ENCODE data around the gene PLTP. TPM values are rescaled to one million over a fixed set of nuclear protein-coding genes. Genes with fewer than 3 reads are reported as not detected.

Gene PLTP
- total and polyA plus RNA-seq, 2 of the 13 experiments (the other 11 are each of a cell fraction or from before 2014, with no cell fraction given), result 16.9 to 28.6 TPM

DNA sequence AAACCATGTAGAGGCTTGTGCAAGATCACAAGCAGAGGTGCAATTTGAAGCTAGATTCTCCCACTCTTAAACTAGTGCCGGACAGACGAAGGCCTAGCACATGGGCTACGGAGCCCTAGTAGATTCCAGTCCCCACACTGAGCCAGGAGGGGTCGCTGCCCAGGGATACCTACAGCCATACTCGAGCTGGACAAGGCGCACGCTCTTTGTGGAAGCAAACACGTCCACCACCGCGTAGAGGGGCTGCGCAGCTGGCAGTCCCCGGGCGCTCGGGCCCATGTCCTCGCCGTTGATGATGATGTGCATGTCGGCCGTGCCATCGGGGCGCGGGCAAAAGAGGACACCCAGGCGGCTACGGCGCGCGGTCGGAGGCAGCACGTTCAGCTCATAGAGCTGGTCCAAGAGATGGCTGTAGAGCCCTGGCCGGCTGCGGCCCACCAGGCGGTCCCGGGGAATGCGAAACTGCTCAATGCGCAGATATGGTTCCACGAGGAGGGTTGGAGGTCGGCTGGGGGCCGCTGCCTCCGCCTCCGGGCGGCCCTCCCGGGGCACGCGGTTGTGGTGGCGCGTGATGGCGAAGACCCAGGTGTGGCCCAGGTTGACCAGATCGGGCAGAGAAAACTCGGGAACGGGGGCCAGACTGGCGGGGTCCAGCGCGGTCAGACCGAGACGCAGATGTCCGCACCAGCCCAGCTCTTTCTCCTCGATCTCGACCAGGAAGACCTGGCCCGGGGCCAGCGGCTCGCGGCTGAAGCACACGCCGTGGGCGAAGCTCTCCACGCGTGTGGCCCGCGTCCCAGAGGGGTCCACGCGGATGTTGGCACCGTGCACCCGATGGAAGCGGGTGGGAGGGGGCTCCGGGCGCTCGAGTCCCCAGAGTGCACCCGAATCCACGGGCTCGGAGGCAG is 21.6 kb downstream of the PLTP start (continued):
- TF ChIP-seq, protein P1, sequence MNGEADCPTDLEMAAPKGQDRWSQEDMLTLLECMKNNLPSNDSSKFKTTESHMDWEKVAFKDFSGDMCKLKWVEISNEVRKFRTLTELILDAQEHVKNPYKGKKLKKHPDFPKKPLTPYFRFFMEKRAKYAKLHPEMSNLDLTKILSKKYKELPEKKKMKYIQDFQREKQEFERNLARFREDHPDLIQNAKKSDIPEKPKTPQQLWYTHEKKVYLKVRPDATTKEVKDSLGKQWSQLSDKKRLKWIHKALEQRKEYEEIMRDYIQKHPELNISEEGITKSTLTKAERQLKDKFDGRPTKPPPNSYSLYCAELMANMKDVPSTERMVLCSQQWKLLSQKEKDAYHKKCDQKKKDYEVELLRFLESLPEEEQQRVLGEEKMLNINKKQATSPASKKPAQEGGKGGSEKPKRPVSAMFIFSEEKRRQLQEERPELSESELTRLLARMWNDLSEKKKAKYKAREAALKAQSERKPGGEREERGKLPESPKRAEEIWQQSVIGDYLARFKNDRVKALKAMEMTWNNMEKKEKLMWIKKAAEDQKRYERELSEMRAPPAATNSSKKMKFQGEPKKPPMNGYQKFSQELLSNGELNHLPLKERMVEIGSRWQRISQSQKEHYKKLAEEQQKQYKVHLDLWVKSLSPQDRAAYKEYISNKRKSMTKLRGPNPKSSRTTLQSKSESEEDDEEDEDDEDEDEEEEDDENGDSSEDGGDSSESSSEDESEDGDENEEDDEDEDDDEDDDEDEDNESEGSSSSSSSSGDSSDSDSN (CRISPR knock-in tag; IDR thresholded peaks at IDR 0.05), result peak; percentile 65
- TF ChIP-seq ZNF546 (CRISPR knock-in tag; conservative IDR thresholded peaks at IDR 0.05), result peak; percentile 23; the same call in 1 of the 2 replicates
- TF ChIP-seq, protein P2, sequence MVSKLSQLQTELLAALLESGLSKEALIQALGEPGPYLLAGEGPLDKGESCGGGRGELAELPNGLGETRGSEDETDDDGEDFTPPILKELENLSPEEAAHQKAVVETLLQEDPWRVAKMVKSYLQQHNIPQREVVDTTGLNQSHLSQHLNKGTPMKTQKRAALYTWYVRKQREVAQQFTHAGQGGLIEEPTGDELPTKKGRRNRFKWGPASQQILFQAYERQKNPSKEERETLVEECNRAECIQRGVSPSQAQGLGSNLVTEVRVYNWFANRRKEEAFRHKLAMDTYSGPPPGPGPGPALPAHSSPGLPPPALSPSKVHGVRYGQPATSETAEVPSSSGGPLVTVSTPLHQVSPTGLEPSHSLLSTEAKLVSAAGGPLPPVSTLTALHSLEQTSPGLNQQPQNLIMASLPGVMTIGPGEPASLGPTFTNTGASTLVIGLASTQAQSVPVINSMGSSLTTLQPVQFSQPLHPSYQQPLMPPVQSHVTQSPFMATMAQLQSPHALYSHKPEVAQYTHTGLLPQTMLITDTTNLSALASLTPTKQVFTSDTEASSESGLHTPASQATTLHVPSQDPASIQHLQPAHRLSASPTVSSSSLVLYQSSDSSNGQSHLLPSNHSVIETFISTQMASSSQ (IDR thresholded peaks at IDR 0.05; ENCODE audit: low read depth), result no peak
- TF ChIP-seq, protein P2 (CRISPR knock-in tag; IDR thresholded peaks at IDR 0.05; ENCODE audit: borderline replicate concordance), result no peak; the same call in 1 of the 2 replicates
- peak; percentile 58 for TF ChIP-seq FOSL2 (CRISPR knock-in tag; IDR thresholded peaks at IDR 0.05)
- TF ChIP-seq ZNF446 (CRISPR knock-in tag; IDR thresholded peaks at IDR 0.05), result no peak
- peak; percentile 89 for TF ChIP-seq ZNF564 (CRISPR knock-in tag; IDR thresholded peaks at IDR 0.05)
- no peak for TF ChIP-seq NFKBIZ (CRISPR knock-in tag; IDR thresholded peaks at IDR 0.05)
- TF ChIP-seq POLR2G (IDR thresholded peaks at IDR 0.05; ENCODE audit: low read depth, low read length), result peak; percentile 74
- TF ChIP-seq, protein P3, sequence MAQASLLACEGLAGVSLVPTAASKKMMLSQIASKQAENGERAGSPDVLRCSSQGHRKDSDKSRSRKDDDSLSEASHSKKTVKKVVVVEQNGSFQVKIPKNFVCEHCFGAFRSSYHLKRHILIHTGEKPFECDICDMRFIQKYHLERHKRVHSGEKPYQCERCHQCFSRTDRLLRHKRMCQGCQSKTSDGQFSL (CRISPR knock-in tag; IDR thresholded peaks at IDR 0.05), result no peak
- TF ChIP-seq SP5 (CRISPR knock-in tag; IDR thresholded peaks at IDR 0.05; ENCODE audit: borderline replicate concordance, low read depth), result peak; percentile 30; the same call in 1 of the 2 replicates
- TF ChIP-seq ZNF558 (CRISPR knock-in tag; IDR thresholded peaks at IDR 0.05; ENCODE audit: borderline replicate concordance), result peak; percentile 14; the same call in 1 of the 2 replicates
- TF ChIP-seq NR2F2 (IDR thresholded peaks at IDR 0.05; ENCODE audit: borderline replicate concordance, low read depth), result no peak
- no peak for TF ChIP-seq ARNT (IDR thresholded peaks at IDR 0.05)
- peak; percentile 66; the same call in 1 of the 2 replicates for TF ChIP-seq YEATS4 (CRISPR knock-in tag; IDR thresholded peaks at IDR 0.05; ENCODE audit: borderline replicate concordance)
- TF ChIP-seq, protein P4, sequence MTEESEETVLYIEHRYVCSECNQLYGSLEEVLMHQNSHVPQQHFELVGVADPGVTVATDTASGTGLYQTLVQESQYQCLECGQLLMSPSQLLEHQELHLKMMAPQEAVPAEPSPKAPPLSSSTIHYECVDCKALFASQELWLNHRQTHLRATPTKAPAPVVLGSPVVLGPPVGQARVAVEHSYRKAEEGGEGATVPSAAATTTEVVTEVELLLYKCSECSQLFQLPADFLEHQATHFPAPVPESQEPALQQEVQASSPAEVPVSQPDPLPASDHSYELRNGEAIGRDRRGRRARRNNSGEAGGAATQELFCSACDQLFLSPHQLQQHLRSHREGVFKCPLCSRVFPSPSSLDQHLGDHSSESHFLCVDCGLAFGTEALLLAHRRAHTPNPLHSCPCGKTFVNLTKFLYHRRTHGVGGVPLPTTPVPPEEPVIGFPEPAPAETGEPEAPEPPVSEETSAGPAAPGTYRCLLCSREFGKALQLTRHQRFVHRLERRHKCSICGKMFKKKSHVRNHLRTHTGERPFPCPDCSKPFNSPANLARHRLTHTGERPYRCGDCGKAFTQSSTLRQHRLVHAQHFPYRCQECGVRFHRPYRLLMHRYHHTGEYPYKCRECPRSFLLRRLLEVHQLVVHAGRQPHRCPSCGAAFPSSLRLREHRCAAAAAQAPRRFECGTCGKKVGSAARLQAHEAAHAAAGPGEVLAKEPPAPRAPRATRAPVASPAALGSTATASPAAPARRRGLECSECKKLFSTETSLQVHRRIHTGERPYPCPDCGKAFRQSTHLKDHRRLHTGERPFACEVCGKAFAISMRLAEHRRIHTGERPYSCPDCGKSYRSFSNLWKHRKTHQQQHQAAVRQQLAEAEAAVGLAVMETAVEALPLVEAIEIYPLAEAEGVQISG (CRISPR knock-in tag; IDR thresholded peaks at IDR 0.05), result peak; percentile 93
- TF ChIP-seq, protein P5, sequence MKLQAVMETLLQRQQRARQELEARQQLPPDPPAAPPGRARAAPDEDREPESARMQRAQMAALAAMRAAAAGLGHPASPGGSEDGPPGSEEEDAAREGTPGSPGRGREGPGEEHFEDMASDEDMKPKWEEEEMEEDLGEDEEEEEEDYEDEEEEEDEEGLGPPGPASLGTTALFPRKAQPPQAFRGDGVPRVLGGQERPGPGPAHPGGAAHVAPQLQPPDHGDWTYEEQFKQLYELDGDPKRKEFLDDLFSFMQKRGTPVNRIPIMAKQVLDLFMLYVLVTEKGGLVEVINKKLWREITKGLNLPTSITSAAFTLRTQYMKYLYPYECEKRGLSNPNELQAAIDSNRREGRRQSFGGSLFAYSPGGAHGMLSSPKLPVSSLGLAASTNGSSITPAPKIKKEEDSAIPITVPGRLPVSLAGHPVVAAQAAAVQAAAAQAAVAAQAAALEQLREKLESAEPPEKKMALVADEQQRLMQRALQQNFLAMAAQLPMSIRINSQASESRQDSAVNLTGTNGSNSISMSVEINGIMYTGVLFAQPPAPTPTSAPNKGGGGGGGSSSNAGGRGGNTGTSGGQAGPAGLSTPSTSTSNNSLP (IDR thresholded peaks at IDR 0.05; ENCODE audit: low read depth, low read length), result peak; percentile 34; the same call in 1 of the 2 replicates
- no peak for TF ChIP-seq HHEX (CRISPR knock-in tag; IDR thresholded peaks at IDR 0.05)

All from HepG2 (cell line).